BE2C (cell line): ENCODE measurements around the gene EHD4.

Source experiments
- DNase-seq: peaks from one replicate; pipeline ENCODE4 v3.0.0-alpha.2; 2020
- H3K27me3 ChIP-seq: fragments of 250-450 bp; sonication (Bioruptor Pico); 2 replicates; pipeline ENCODE4 v1.5.1; 2020; ENCODE audit warnings: mild to moderate bottlenecking
- H3K36me3 ChIP-seq: fragments of 250-450 bp; sonication (Bioruptor Pico); 2 replicates; pipeline ENCODE4 v1.5.1; 2020; ENCODE audit warnings: mild to moderate bottlenecking
- H3K4me1 ChIP-seq: fragments of 250-450 bp; sonication (Bioruptor Pico); 2 replicates; pipeline ENCODE4 v1.5.1; 2020
- H3K4me3 ChIP-seq: 2 replicates; pipeline ENCODE4 v1.5.1; 2011; ENCODE audit warnings: low read depth, low read length
- H3K9me3 ChIP-seq: fragments of 250-450 bp; sonication (Bioruptor Pico); 2 replicates; pipeline ENCODE4 v1.5.1; 2020
- CTCF ChIP-seq: IDR thresholded peaks from 2 replicates; pipeline ENCODE4 v1.5.1; 2012; ENCODE audit warnings: mild to moderate bottlenecking, low read depth, low read length

EHD4 gene

GRCh38 chr15:41868321-41868720, 104.0 kb downstream of the EHD4 start:
- peaks cover 11% of the 10 kb centered on the region for H3K4me1 ChIP-seq
- no peaks in the 10 kb centered on the region for H3K27me3 ChIP-seq
- no peak for TF ChIP-seq CTCF
- H3K9me3 ChIP-seq = no peaks in the 10 kb centered on the region
- H3K4me3 ChIP-seq = no peak overlapping the region
- H3K36me3 ChIP-seq = no peaks in the 10 kb centered on the region
- no peak for DNase-seq

GRCh38 chr15:41866872-41867579, 105.3 kb downstream of the EHD4 start:
- TF ChIP-seq CTCF = no peak
- no peak for DNase-seq
- no peaks in the 10 kb centered on the region for H3K27me3 ChIP-seq
- H3K4me1 ChIP-seq = peaks cover 11% of the 10 kb centered on the region
- no peak overlapping the region for H3K4me3 ChIP-seq
- no peaks in the 10 kb centered on the region for H3K36me3 ChIP-seq
- H3K9me3 ChIP-seq = no peaks in the 10 kb centered on the region

- TF ChIP-seq CTCF = no peak
- Histone ChIP-seq H3K9me3 (no peaks in the 10 kb centered on the region), H3K27me3 (no peaks in the 10 kb centered on the region), H3K4me3 (no peak overlapping the region), H3K4me1 (peaks cover 11% of the 10 kb centered on the region), H3K36me3 (no peaks in the 10 kb centered on the region)
- peak; percentile 53 for DNase-seq
These were observed 106.1 kb downstream of the EHD4 start for GRCh38 chr15:41866263-41866703.

- no peak for DNase-seq
- Histone ChIP-seq H3K4me3 (no peak overlapping the region), H3K27me3 (no peaks in the 10 kb centered on the region), H3K4me1 (peaks cover 11% of the 10 kb centered on the region), H3K36me3 (no peaks in the 10 kb centered on the region), H3K9me3 (no peaks in the 10 kb centered on the region)
- TF ChIP-seq CTCF = no peak
These were observed 106.8 kb downstream of the EHD4 start for GRCh38 chr15:41865490-41866055.

GRCh38 chr15:41862515-41863116, 109.7 kb downstream of the EHD4 start:
- no peaks in the 10 kb centered on the region for H3K36me3 ChIP-seq
- H3K4me3 ChIP-seq = no peak overlapping the region
- TF ChIP-seq CTCF = no peak
- no peaks in the 10 kb centered on the region for H3K9me3 ChIP-seq
- H3K27me3 ChIP-seq = no peaks in the 10 kb centered on the region
- no peak for DNase-seq
- peaks cover 11% of the 10 kb centered on the region for H3K4me1 ChIP-seq
